HG03460 (cell line): ENCODE data around the gene COMMD8.
"Not testable (repeated sequence)": the region's sequence is repeated elsewhere in the genome, so short reads cannot be mapped to it uniquely, and the experiment has no call there.

Experiments
- ATAC-seq: cut with Tn5 transposase; IDR thresholded peaks from one replicate; pipeline ENCODE4 v1.9.1; 2021; ENCODE audit not compliant: unreplicated experiment

The COMMD8 gene

GRCh38 chr4:47463235-47463956 lies at the start of gene COMMD8:
Gene COMMD8, minus strand, starts transcription at chr4:47463702. Its CDS starts 51 bp downstream, at chr4:47463651.
- ATAC-seq = peak; percentile 82

- peak; percentile 93 for ATAC-seq
Measured at GRCh38 chr4:47510506-47511143, 47.1 kb upstream of the COMMD8 start.

- no peak for ATAC-seq
Measured at GRCh38 chr4:47505666-47506065, 42.2 kb upstream of the COMMD8 start.

- ATAC-seq = no peak
Measured at GRCh38 chr4:47505147-47505546, 41.6 kb upstream of the COMMD8 start.

- ATAC-seq = no peak
Measured at GRCh38 chr4:47500776-47501175, 37.3 kb upstream of the COMMD8 start.

GRCh38 chr4:47499700-47500099 lies 36.2 kb upstream of the COMMD8 start:
- no peak for ATAC-seq

GRCh38 chr4:47498899-47499298 lies 35.4 kb upstream of the COMMD8 start:
- ATAC-seq = peak; percentile 41

GRCh38 chr4:47494124-47494430 lies 30.6 kb upstream of the COMMD8 start:
- peak; percentile 6 for ATAC-seq

GRCh38 chr4:47493238-47494123 lies 30.0 kb upstream of the COMMD8 start:
- peak; percentile 57 for ATAC-seq

GRCh38 chr4:47490550-47490949 lies 27.0 kb upstream of the COMMD8 start:
- peak; percentile 48 for ATAC-seq

GRCh38 chr4:47488706-47489105 lies 25.2 kb upstream of the COMMD8 start:
- ATAC-seq = no peak

GRCh38 chr4:47486727-47487126 lies 23.2 kb upstream of the COMMD8 start:
- not testable (repeated sequence) for ATAC-seq

GRCh38 chr4:47486231-47486673 lies 22.8 kb upstream of the COMMD8 start:
- ATAC-seq = no peak

- ATAC-seq = no peak
Measured at GRCh38 chr4:47485768-47486167, 22.3 kb upstream of the COMMD8 start.

GRCh38 chr4:47485047-47485692 lies 21.7 kb upstream of the COMMD8 start, which contains the start of gene ATP10D:
Gene ATP10D, plus strand, starts transcription at chr4:47485275. Its CDS starts 27,266 bp downstream, at chr4:47512541.
- ATAC-seq = peak; percentile 94

- ATAC-seq = no peak
Measured at GRCh38 chr4:47484168-47484567, 20.7 kb upstream of the COMMD8 start.

GRCh38 chr4:47483745-47484144 lies 20.2 kb upstream of the COMMD8 start:
- no peak for ATAC-seq

GRCh38 chr4:47482326-47482725 lies 18.8 kb upstream of the COMMD8 start:
- ATAC-seq = no peak

GRCh38 chr4:47478804-47479203 lies 15.3 kb upstream of the COMMD8 start:
- no peak for ATAC-seq

GRCh38 chr4:47475411-47475810 lies 11.9 kb upstream of the COMMD8 start:
- ATAC-seq = no peak

GRCh38 chr4:47474799-47475198 lies 11.3 kb upstream of the COMMD8 start:
- no peak for ATAC-seq
